ENCODE results near the gene KCNK5. TPM values are rescaled to one million over a fixed set of nuclear protein-coding genes. Genes with fewer than 3 reads are reported as not detected.

KCNK5 gene
- polyA plus RNA-seq, 1 experiment, result not detected

DNA sequence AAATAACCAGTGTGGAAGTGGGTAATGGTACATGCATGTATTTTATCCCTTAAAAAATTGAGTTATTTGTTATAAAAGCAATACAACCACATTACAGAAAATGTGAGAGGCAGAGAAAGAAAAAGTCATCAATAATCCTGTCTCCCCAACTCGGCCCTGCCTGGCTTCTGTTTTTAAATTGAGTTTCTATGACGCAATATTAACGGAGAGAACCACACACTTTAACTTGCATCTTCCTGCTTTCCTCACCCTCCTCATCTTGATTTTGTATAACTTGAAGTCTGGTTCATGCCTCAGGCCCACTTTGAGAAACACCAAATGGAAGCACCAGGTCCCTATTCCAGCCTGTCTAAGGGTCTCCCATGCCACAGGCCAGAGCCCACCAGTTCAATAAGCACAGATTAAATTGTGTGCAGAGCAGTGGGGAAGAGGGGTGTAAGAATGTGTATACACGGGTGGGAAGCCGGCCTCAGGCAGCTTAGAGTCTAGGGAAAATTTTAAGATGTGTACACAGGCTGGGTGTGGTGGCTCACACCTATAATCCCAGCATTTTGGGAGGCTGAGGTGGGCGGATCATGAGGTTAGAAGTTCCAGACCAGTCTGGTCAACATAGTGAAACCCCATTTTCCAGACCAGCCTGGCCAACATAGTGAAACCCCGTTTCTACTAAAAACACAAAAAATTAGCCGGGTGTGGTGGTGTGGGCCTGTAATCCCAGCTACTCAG lies 15.9 kb downstream of the KCNK5 start:
- ChIA-PET POLR2A (no interaction called here), CTCF (no interaction called here)
- no peak overlapping the region for H3K27ac ChIP-seq (ENCODE audit: low read depth, low read length)
- DNase-seq (ENCODE audit: low read depth, low spot score), result no peak
- no peaks in the 10 kb centered on the region for H3K9me3 ChIP-seq (ENCODE audit: control insufficient read depth, insufficient read depth, low read length)
- TF ChIP-seq, protein P1, sequence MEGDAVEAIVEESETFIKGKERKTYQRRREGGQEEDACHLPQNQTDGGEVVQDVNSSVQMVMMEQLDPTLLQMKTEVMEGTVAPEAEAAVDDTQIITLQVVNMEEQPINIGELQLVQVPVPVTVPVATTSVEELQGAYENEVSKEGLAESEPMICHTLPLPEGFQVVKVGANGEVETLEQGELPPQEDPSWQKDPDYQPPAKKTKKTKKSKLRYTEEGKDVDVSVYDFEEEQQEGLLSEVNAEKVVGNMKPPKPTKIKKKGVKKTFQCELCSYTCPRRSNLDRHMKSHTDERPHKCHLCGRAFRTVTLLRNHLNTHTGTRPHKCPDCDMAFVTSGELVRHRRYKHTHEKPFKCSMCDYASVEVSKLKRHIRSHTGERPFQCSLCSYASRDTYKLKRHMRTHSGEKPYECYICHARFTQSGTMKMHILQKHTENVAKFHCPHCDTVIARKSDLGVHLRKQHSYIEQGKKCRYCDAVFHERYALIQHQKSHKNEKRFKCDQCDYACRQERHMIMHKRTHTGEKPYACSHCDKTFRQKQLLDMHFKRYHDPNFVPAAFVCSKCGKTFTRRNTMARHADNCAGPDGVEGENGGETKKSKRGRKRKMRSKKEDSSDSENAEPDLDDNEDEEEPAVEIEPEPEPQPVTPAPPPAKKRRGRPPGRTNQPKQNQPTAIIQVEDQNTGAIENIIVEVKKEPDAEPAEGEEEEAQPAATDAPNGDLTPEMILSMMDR (IDR thresholded peaks at IDR 0.05; ENCODE audit: low read depth, low read length), result no peak
- no peak overlapping the region for H3K4me3 ChIP-seq (ENCODE audit: low read depth, low read length)
- H3K27me3 ChIP-seq (ENCODE audit: control insufficient read depth, insufficient read depth, low read length), result no peaks in the 10 kb centered on the region

DNA sequence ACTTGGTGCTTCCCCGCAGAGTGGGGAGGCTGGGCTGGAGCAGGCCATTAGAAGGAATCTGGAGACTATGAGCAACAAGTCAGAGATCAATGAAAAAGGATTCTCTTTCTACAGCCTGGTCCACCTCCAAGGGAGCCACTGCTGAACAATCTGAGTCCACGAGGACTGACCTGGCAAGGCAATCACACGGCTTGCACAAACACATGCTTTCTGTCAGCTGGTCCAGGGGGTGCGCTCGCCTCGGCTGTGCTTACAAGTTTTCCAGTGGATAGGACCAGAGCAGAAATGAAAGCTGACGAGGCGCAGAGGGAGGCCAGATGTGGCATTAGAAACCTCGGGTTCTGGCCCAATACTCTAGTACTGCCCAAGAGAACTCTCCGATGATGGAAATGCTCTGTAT lies 18.1 kb downstream of the KCNK5 start:
- Histone ChIP-seq H3K27me3 (ENCODE audit: control insufficient read depth, insufficient read depth, low read length) (no peaks in the 10 kb centered on the region), H3K4me3 (ENCODE audit: low read depth, low read length) (no peak overlapping the region), H3K9me3 (ENCODE audit: control insufficient read depth, insufficient read depth, low read length) (no peaks in the 10 kb centered on the region), H3K27ac (ENCODE audit: low read depth, low read length) (no peak overlapping the region)
- CTCF ChIA-PET, result no interaction called here
- POLR2A ChIA-PET, result interaction anchor here (0.6 kb wide), 1 partner anchor 85 kb away, joined by 4 read pairs; no protein-coding TSS in a partner anchor
- TF ChIP-seq, protein P1 (IDR thresholded peaks at IDR 0.05; ENCODE audit: low read depth, low read length), result no peak
- no peak for DNase-seq (ENCODE audit: low read depth, low spot score)

DNA sequence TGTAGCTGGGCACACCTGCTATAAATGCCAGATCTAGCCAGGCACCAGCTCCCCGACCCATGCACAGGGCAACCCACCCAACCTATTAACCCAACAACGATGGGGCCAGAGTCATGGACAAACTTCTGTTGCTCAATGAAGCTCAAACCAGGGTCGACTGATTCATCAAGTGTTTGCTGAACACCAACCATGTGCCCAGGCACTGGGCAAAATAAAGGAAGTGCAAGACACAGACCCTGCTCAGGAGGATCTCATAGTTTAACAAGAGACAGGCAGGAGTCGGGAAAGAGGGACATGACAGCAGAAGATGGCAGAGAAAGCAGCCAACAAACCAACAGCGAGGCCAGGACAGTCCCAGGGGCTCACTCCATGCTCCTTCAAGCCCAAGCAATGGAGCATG lies 18.8 kb downstream of the KCNK5 start:
- DNase-seq (ENCODE audit: low read depth, low spot score), result no peak
- Histone ChIP-seq H3K27me3 (ENCODE audit: control insufficient read depth, insufficient read depth, low read length) (no peaks in the 10 kb centered on the region), H3K27ac (ENCODE audit: low read depth, low read length) (no peak overlapping the region), H3K4me3 (ENCODE audit: low read depth, low read length) (no peak overlapping the region), H3K9me3 (ENCODE audit: control insufficient read depth, insufficient read depth, low read length) (no peaks in the 10 kb centered on the region)
- TF ChIP-seq, protein P1 (IDR thresholded peaks at IDR 0.05; ENCODE audit: low read depth, low read length), result no peak
- ChIA-PET CTCF (no interaction called here), POLR2A (no interaction called here)

DNA sequence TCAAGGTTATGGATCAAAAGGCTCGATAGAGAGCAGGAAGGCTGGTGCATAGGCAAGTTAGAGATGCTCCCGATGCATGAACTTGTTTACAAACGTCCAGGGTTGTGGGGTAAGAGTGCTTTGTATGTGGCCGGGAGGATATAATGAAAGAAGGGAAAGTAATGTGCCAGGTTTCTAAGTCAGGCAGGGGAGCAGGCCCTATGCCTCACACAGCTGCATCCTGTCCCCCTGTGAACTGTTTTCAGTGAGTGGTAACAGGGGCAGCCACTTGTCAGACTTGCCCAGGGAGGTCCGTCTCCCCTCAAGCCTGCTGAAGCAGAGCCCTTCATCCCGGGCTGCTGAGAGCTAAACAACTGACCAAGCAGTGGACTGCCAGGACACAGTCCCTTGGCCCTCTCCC lies 19.4 kb downstream of the KCNK5 start:
- ChIA-PET POLR2A (no interaction called here), CTCF (no interaction called here)
- no peak overlapping the region for H3K4me3 ChIP-seq (ENCODE audit: low read depth, low read length)
- H3K27ac ChIP-seq (ENCODE audit: low read depth, low read length), result no peak overlapping the region
- TF ChIP-seq, protein P1 (IDR thresholded peaks at IDR 0.05; ENCODE audit: low read depth, low read length), result no peak
- no peak for DNase-seq (ENCODE audit: low read depth, low spot score)
- no peaks in the 10 kb centered on the region for H3K9me3 ChIP-seq (ENCODE audit: control insufficient read depth, insufficient read depth, low read length)
- H3K27me3 ChIP-seq (ENCODE audit: control insufficient read depth, insufficient read depth, low read length), result no peaks in the 10 kb centered on the region

DNA sequence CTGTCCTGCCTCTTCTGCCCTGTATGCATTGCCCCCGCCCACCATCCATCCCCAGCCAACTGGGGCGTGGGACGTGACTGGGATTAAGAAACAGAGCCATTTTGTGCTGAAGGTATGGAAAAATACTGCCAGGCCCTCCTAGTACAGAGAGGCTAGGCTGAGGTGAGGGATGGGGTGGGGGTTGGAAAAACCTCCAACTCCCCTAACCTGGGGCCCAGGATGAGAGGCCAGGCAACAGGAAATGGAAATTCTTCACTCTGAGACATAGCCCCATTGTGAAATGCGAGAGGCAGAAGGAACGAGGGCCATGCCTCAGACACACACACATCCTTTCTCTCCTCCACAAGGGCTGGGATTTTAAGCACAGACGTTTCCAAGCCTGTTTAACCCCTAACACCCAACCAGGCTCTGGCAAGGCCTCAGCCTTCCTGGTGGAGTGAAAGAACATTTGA lies 19.9 kb downstream of the KCNK5 start:
- DNase-seq (ENCODE audit: low read depth, low spot score), result no peak
- CTCF ChIA-PET, result no interaction called here
- POLR2A ChIA-PET, result no interaction called here
- TF ChIP-seq, protein P1 (IDR thresholded peaks at IDR 0.05; ENCODE audit: low read depth, low read length), result no peak
- Histone ChIP-seq H3K9me3 (ENCODE audit: control insufficient read depth, insufficient read depth, low read length) (no peaks in the 10 kb centered on the region), H3K4me3 (ENCODE audit: low read depth, low read length) (no peak overlapping the region), H3K27me3 (ENCODE audit: control insufficient read depth, insufficient read depth, low read length) (no peaks in the 10 kb centered on the region), H3K27ac (ENCODE audit: low read depth, low read length) (no peak overlapping the region)

All from AG04450 (cell line).